ENCODE results near the gene SEPTIN11. TPM values are rescaled to one million over a fixed set of nuclear protein-coding genes. Genes with fewer than 3 reads are reported as not detected.

Gene SEPTIN11
- total and polyA plus RNA-seq, 2 of the 8 experiments (the other 6 are each of a cell fraction or from before 2014, with no cell fraction given), result 32.2 to 110 TPM

GRCh38 chr4:76953956-76954355, 4.4 kb downstream of the SEPTIN11 start:
- H3K18ac ChIP-seq (ENCODE audit: extremely low read depth, low read length), result no peak overlapping the region
- no peak overlapping the region for H3K4ac ChIP-seq (replicated peaks; ENCODE audit: insufficient read length, low read depth, low read length)
- TF ChIP-seq USF2 (IDR thresholded peaks at IDR 0.05; ENCODE audit: low read length), result no peak
- TF ChIP-seq SP1 (IDR thresholded peaks at IDR 0.05; ENCODE audit: low read depth, low read length), result no peak
- no peak for TF ChIP-seq GTF2F1 (IDR thresholded peaks at IDR 0.05; ENCODE audit: borderline replicate concordance, low read depth, low read length)
- TF ChIP-seq TAF7 (optimal IDR thresholded peaks at IDR 0.05; ENCODE audit: borderline replicate concordance, low read depth, low read length), result no peak
- H4K5ac ChIP-seq (ENCODE audit: insufficient read length, low read depth, low read length), result no peak overlapping the region
- peaks cover 0 to 3% (median 0%) of the 10 kb centered on the region in 4 experiments; a peak in 1 of 7 replicates for H3K4me1 ChIP-seq (replicated peaks in 1 of 4; ENCODE audit: control insufficient read depth in 3 of 4, insufficient read depth in 4 of 4, low read length in 3 of 4)
- H2AFZ ChIP-seq (ENCODE audit: low read length), result no peak overlapping the region
- H3K9me3 ChIP-seq (ENCODE audit: insufficient read depth in 2 of 2, low read depth in 1 of 2, low read length in 1 of 2), result no peaks in the 10 kb centered on the region
- H3K23me2 ChIP-seq (ENCODE audit: low read depth, low read length), result peaks cover 15% of the 10 kb centered on the region
- H3K56ac ChIP-seq (replicated peaks; ENCODE audit: insufficient read length, low read depth, low read length), result no peak overlapping the region
- no peak overlapping the region for H2BK120ac ChIP-seq (replicated peaks; ENCODE audit: low read depth, low read length)
- no peak overlapping the region for H3K23ac ChIP-seq (ENCODE audit: insufficient read length)
- peaks cover 0 to 4% of the 10 kb centered on the region in 2 experiments for H4K20me1 ChIP-seq (replicated peaks in 1 of 2; ENCODE audit: control insufficient read depth in 1 of 2, insufficient read depth in 2 of 2, low read length in 2 of 2)
- H2BK15ac ChIP-seq (ENCODE audit: low read length), result no peak overlapping the region
- 98% methylated on average over 3 of the region's 3 CpGs; no CpG with 5 or more reads in 1 of the 2 experiments for WGBS, 2 experiments (ENCODE audit: extremely low coverage in 1 of 2, insufficient coverage in 1 of 2, insufficient read length in 1 of 2, insufficient replicate concordance in 2 of 2, low coverage in 1 of 2, low lambda C conversion rate in 2 of 2, missing lambda C conversion rate in 1 of 2)
- ChIA-PET CTCF (ENCODE audit: partially characterized antibody) (no interaction called here), POLR2A (ENCODE audit: partially characterized antibody) (interaction anchor here (0.6 kb wide), 1 partner anchor 516 kb away, joined by 3 read pairs; no protein-coding TSS in a partner anchor)
- no peaks in the 10 kb centered on the region for H3K36me3 ChIP-seq (ENCODE audit: control insufficient read depth in 2 of 4, insufficient read depth in 4 of 4, low read length in 3 of 4)
- no peak overlapping the region for H4K8ac ChIP-seq (ENCODE audit: extremely low read depth, insufficient read depth, low read length)
- no peak overlapping the region for H3K14ac ChIP-seq (ENCODE audit: insufficient read length)
- peaks cover 0 to under 1% (median under 1%) of the 10 kb centered on the region in 4 experiments; a peak in 3 of 7 replicates for H3K27me3 ChIP-seq (replicated peaks in 1 of 4; ENCODE audit: control insufficient read depth in 3 of 4, extremely low read depth in 1 of 4, insufficient read depth in 3 of 4, low read length in 3 of 4)
- no peak overlapping the region for H2BK12ac ChIP-seq (ENCODE audit: low read depth, low read length)
- no peak overlapping the region for H2AK5ac ChIP-seq (ENCODE audit: low read depth, low read length)
- DNase-seq (ENCODE audit: low read depth in 1 of 2, low spot score in 2 of 2) (no peak), FAIRE-seq (no peak)
- no peak overlapping the region for H2BK20ac ChIP-seq (ENCODE audit: low read length)
- no peak overlapping the region for H3K4me3 ChIP-seq (ENCODE audit: extremely low read depth in 1 of 4, insufficient read depth in 2 of 4, low read depth in 3 of 4, low read length in 4 of 4)
- H3K9ac ChIP-seq (replicated peaks in 1 of 4; ENCODE audit: extremely low read depth in 1 of 4, low read depth in 3 of 4, low read length in 3 of 4), result no peak overlapping the region; a peak in 1 of 7 replicates
- peaks cover 0 to 62% of the 10 kb centered on the region in 2 experiments; a peak in 3 of 4 replicates for H3K79me2 ChIP-seq (ENCODE audit: control insufficient read depth in 1 of 2, insufficient read depth in 2 of 2, low read length in 2 of 2)
- no peak overlapping the region for H3K27ac ChIP-seq (ENCODE audit: low read depth, low read length)
- H4K91ac ChIP-seq (replicated peaks; ENCODE audit: insufficient read length, low read length), result no peak overlapping the region
- no peak overlapping the region for H3K4me2 ChIP-seq (ENCODE audit: insufficient read depth in 1 of 2, low read depth in 2 of 2, low read length in 2 of 2)
- no peak overlapping the region for H2BK5ac ChIP-seq (ENCODE audit: low read depth, low read length)
- peaks cover 3% of the 10 kb centered on the region; the same call in 1 of the 2 replicates for H3K79me1 ChIP-seq (ENCODE audit: low read depth, low read length)
